Measurements from ENCODE around the gene CUX1. TPM values are rescaled to one million over a fixed set of nuclear protein-coding genes. Genes with fewer than 3 reads are reported as not detected.
"Not testable (repeated sequence)": the region's sequence is repeated elsewhere in the genome, so short reads cannot be mapped to it uniquely, and the experiment has no call there.

Gene CUX1
- total RNA-seq, 1 donor from 2014 or later, result 53.3 TPM

DNA sequence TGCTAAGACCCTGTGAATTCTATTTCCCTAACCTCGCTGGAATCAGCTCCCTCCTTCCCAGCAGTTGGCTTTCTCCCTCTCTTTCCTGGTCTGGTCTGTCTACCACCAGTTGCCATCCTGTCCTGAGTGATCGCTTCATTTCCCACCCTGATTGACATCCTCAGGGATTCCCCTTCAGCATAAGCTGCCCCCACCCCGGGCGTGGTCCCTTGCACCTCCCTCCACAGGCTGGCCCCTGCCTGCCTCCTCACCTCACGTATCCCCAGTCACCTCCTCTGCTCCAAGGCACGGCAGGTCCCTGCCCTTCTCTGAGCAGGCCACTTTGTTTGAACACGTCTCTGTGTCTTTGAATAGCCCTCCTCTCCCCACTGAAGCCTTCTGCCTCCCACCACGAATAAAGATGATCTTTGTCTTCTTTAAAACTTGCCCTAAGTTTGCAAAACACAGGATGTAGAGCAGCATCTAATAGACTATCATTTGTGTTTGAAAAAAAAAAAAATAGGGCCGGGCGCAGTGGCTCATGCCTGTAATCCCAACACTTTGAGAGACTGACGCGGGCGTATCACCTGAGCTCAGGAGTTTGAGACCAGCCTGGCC lies 233.5 kb downstream of the CUX1 start:
- ATAC-seq, result peak; percentile 90

GRCh38 chr7:102051736-102052135 lies 234.3 kb downstream of the CUX1 start:
- not testable (repeated sequence) for ATAC-seq

DNA sequence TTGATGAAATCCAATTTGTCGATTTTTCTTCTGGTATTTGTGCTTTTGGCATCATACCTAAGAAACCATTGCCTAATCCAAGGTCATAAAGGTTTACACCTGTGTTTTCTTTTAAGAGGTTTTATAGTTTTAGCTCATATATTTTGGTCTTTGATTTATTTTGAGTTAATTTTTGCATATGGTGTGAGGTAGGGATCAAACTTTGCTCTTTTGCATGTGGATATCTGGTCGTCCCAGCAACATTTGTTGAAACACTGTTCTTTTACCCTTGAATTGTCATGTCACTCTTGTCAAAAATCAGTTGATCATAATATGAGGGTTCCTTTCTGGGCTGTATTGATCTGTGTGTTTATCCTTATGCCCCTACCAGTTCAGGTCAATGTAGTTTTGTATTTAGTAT lies 236.7 kb downstream of the CUX1 start:
- ATAC-seq, result no peak

- no peak for ATAC-seq
These were observed 238.0 kb downstream of the CUX1 start for GRCh38 chr7:102055181-102055976.

GRCh38 chr7:102059524-102059923 lies 242.1 kb downstream of the CUX1 start:
- ATAC-seq, result no peak

DNA sequence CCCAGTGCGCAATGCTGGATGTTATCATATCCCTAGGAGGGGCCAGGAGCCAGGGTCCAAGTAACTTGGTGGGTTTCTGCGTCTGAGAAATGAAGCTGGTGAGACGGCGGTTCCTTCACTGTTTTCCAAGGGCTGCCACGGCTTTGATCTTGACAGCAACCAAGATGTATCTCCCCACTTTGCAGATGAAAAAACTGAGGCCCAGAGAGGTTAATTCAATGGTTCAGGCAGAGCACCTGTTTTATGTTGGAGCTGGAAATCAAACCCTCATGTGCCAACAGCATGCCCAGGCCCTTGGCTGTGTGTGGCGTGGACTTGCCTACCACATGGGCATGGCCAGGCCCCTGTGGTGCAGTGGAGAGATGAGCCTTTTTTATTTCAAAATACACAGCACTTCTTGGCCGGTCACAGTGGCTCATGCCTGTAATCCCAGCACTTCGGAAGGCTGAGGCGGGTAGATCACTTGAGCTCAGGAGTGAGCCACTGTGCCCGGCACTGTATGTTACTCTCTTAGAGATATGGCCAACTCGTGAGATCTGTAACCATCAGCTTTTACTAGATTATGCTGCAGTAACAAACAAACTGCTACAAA lies 244.0 kb downstream of the CUX1 start:
- ATAC-seq, result no peak

DNA sequence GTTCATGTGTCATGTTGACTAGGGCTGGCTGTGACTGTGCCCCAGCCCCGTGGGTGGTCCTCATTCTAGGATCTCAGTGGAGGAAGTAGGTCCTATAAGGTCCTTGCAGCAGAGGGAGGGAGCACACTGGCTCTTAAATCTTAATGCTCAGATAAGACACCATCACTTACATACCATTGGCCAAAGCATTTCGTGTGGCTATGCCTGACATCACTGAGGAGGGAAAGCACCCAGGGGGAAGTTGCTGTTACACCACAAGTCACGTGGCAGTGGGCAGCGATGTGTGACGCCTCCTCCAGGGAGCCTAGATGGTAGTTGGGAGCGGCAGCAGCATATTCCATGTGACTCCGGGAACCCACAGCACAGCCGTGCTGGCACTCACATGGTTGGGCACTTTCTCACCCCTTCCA lies 244.6 kb downstream of the CUX1 start:
- no peak for ATAC-seq

DNA sequence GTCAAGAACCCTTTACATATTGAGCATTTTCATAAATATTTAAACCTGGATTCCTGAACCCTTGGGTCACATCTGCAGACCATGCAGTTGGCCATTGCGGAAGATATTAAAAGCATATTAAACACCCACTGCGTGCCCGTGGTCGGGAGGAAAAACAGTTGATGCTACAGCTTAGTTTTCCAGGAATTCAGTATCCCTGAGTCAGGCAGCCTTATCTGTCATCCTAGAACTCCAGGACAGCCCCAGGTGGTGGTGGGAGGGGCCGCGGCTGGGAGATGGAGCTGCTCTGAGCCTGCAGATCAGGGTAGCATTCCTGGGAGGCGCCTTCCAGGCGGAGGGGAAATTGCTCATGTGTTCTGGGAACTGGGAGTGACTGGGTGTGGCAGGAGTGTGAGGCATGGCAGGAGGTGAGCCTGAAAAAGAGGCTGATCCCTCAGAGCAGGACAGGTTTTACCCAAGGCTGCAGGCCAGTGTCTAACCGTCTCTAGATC lies 246.3 kb downstream of the CUX1 start:
- peak; percentile 93 for ATAC-seq

GRCh38 chr7:102064361-102065025 lies 247.1 kb downstream of the CUX1 start:
- peak; percentile 82 for ATAC-seq

DNA sequence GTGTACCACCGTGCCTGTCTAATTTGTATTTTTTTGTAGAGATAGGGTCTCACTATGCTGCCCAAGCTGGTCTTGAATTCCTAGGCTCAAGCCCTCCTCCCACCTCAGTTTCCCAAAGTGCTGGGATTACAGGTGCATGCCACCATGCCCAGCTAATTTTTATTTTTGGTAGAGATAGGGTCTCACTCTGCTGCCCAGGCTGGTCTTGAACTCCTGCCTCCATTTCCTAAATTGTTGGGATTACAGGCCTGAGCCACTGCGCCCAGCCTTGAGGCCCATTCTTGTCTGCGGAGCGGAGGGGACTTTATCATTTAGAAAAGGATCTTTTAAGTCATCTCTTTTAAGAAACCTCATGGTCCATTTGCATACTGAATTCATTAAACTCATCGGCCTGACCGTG lies 247.8 kb downstream of the CUX1 start:
- no peak for ATAC-seq

DNA sequence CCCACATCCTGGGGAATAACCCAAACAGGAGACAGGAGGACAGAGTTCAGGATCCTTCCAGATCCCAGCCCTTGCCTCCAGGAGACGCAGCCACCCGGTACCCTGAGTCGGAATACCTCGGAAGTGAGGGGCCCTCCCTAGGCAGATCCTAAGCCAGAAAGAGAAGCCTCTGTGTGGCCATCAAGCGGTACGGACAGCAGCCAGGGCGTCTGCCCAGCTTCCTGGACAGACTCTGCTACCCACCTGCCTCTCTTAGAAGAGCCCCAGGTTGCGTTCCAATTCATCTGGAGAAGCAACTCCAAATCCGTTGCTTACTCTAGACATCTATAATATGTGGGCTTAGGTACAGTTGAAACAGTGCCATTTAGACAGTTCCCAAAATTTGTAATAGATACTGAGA lies 249.1 kb downstream of the CUX1 start:
- ATAC-seq, result no peak

- no peak for ATAC-seq
These were observed 251.4 kb downstream of the CUX1 start for GRCh38 chr7:102068846-102069245.

- peak; percentile 11 for ATAC-seq
These were observed 252.7 kb downstream of the CUX1 start for GRCh38 chr7:102069931-102070629.

DNA sequence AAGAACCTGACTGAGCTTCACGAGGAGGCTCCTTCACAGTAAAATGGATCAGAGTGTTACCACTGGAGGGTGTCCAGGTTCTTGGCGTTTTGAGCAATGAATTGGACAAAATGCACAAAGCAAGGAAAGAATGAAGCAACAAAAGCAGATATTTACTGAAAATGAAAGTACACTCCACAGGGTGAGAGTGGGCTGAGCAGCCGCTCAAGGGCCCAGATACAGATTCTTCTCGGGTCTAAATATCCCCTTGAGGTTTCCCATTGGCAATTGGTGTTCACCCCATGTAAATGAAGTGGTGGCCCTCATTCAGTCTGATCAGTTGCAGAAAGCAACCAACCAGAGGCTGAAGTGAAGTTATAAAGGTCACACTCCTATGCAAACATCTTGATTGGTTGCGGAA lies 254.6 kb downstream of the CUX1 start:
- no peak for ATAC-seq

DNA sequence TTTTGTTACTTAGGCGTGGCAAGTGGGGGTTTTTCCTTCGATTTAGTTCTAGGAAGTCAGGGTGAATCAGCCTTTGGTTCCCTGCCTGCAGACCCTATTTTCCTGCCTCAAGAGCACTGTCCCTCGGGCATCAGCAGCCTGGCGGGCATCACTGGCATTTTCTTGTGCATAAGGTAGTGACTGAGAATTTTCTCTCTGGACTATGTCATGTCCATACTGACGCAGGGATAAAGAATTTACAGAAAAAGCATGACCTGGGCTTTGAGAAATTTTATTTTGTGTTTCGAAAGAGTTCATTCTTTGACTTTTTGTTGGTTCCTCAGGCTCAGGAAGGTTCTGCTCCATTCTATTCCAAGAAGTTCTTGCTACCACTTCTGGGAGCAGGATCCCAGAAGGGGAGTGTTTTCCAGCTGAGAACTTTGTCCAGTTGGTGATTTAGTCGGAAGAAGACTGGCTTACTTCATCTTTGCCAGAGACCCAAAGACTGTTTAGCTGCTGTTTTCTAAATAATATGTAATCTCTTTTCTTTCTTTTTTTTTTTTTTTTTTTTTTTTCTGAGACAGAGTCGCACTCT lies 255.3 kb downstream of the CUX1 start:
- ATAC-seq, result no peak

DNA sequence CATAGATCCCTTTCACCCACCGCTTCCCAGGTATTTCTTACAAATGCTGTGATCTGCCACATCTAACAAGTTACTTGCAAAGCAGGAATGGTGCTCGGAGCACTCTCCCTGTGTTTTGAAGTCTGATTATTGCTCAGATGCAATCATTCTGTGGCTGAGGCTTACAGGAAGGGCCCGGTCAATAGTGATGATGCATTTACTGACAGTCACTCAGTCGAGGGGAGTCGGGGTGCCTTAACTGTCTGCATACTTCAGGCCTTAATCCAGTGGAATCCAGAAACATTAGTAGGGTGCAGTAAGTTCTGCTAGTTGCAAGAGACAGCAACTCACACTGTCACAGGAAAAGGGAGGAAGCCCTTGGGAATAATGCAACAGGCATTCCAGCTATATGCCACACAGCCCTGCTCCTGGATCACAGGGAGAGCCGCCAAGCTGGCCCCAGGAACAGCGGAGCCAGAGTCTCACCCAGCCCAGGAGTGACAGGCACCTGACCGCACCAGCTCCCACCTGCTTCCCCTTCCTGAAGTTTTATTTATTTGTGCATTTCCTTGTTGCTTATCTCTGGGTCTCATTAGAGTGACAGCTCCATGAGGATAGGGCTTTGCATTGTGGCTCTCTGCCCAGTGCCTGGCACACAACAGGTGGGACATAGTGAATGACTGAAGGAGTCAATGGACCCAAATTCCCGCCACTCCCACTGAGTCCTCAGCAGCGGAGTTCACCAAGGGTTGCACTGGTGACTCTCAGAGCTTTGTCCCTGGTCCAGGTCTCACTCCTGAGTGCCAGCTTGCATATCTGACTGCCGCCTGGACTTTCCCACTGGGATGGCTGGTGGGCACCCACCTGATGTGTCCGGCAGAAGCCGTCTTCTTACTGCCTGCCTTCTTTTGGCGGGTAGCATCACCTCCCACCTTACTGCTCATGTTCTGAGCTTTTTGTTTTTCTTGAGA lies 256.8 kb downstream of the CUX1 start:
- ATAC-seq, result no peak

GRCh38 chr7:102075126-102075525 lies 257.7 kb downstream of the CUX1 start:
- ATAC-seq, result no peak

DNA sequence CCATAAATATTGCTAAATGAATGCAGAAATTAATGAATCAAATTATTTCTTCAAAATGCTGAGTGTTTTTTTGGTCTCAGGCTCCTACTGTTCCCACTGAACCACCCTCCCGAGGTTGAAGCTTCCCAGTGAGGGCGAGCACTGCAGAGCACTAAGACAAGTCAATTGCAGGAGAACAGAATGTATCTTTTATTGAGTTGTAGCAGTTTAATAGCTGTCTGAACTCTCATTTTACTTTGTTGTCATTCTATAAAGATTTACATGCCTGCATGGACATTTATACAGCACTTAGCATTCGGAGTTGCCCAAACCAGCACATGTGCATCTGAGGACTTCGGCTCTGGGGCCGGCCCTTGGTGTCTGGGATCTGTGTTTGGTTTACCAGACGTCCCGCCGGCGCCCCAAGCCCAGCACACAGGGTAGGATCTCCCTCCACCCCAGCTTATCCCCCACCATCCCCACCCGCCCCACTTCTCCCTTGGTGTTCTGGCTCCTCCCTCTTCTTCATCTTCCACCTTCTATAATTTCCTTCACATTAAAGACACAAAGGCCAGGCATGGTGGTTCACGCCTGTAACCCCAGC lies 258.2 kb downstream of the CUX1 start:
- ATAC-seq, result no peak

DNA sequence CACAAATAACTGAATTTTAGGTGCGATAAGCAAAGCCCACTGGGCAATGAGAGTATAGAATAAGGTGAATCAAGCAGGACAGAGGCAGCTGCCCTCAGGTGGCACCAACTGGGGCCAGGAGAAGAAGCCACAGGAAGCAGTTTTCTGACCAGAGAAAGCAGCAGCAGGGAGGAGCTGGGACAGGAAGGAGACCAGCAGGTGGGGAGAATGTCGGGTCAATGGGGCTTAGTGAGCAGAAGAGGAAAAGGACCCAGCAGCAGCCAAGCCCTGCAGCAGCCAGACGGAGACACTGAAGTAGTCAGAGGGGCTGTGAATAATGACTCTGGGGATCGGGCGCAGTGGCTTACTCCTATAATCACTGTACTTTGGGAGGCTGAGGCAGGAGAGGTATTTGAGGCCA lies 259.7 kb downstream of the CUX1 start:
- no peak for ATAC-seq

GRCh38 chr7:102079140-102080018 lies 262.0 kb downstream of the CUX1 start:
- ATAC-seq, result no peak
